HTERT RPE-1 (cell line): Measurements from ENCODE around the gene CCDC17.
"Not testable (repeated sequence)": the region's sequence is repeated elsewhere in the genome, so short reads cannot be mapped to it uniquely, and the experiment has no call there.

Source experiments
- in situ Hi-C: fragments of 300-500 bp; cut with MboI; formaldehyde crosslinking; loops from 4 replicates; pipeline ENCODE4 v1.14.3; 2020; ENCODE audit warnings: low sequenced_read_pairs

The CCDC17 gene

DNA sequence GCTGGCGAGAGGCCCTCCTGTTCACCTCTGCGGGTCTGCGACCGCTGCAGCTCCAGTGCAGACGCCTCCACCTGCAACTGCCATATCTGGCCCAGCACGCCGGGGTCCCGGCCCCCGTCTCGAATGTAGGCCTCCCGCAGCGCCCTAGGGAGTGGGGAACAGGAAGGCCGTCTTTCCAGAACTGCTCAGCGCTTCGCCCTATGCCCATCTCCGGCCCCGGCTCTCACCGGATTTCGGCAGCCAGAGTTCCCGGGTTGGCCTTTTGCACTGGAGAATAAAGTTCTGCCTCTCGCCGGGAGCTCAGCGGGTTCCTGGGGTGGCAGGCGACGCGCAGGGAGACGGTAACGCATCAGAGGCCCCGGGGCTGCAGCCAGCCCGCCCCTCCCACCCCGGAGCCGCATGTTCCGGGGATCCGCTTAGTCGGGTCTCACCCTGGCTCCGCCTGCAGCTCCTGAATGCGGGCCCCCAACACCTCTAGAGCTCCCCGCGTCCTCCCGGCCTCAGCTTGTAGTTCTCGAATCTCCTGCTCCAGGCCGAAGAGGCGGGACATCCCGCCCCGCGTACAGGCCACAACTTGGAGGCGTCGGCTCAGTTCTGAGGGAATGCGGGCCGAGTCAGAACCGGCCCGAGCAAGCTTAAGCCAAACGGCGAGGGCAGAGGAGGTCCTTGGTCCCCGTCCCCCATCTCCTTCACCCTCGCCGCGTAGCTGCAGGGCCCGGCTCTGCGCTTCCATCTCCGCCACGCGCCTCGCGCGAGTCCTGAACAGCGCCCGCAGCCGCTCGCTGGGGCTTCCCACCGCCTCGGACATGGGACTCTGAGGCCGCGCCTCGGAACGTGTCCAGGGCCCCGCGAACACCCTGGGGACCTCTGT is 1.1 kb downstream of the CCDC17 start:
- in situ Hi-C loops = no loop called here

DNA sequence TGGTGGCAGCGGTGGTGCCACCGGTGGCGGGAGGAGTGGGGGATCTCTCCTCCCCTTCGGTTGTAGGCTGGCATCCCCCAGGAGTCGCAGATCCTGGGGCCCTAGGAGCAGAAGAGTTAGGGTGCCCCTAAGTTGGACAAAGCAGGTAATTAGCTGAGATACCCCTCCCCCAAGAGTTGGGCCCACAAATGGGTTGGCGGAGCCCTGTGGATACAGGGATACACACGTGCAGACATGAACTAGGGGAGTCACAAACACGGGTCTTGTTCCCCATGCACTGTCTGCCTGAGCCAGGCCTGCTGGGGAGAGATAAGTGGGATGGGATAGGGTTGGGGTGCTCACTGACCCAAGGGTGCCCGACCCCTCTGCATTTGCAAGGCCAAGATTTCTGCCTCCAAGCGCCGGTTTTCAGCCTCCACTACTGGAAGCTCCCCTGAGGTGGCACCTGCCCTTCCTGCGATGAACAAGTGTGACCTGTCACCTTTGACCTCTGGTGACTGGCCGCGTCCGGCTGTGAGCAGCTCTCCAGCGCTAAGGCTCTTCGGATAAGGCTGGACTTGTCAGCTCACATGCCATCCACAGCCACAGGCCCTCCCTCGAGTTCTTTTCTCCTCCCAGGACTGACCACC is 1.8 kb downstream of the CCDC17 start:
- in situ Hi-C loops = no loop called here

DNA sequence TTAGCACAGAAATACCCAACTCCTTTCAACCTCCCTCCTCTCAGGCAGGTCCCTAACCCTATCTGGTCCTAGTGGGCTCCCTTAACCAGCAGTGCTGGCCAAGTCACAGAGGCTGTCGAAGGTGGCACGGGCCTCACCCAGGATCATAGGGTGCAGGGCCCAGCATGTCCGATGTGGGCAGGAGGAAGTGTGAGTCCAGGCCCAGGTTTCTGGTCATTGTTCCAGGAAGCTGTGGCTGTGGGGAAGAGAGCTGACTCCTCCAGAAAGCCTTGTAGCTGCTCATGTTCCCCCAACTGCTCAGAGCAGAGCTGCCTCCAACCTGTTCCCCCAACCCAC is 2.4 kb downstream of the CCDC17 start:
- in situ Hi-C loops = no loop called here

DNA sequence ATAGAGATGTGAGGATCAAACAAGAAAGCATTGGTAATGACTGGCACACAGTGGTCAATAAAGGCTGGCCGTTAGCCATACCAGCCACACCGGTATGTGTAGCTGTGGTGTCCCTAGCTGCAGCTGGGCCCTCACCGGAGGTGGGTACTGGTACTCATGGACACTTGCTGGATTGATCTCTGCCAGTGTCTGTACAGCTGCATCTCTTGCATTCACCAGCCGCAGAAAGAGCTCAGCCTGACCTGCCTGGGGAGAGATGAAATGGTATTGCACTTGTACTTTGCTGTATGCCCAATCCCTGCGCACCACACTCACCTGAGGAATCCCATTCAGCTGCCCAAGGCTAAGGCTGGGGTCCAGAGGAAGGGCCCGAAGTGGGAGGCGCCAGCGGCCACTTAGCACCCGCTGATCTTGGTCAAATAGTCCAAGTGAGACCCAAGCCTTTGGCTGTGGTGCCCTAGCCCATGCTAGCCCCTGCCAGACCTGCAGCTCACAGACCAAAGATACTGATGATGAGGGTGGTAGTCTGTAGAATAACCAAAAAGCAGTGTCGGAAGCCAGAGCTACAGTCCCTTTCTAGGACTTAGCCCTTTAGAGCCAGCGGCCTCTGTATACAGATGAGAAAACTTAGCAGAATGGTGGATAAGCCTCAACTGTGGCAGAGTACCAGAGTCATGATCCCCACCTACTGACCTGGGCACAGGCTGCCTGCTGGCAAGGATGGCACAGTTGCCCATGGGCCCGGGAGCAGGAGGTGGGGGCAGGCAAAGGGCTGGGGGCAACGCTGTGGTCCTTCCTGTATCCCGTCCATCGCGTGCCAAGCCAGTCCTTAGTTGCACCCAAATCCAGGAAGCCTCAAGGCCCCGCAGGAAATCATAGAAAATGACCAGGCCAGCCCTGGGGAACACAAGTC is 3.0 kb downstream of the CCDC17 start:
- in situ Hi-C loops = no loop called here

DNA sequence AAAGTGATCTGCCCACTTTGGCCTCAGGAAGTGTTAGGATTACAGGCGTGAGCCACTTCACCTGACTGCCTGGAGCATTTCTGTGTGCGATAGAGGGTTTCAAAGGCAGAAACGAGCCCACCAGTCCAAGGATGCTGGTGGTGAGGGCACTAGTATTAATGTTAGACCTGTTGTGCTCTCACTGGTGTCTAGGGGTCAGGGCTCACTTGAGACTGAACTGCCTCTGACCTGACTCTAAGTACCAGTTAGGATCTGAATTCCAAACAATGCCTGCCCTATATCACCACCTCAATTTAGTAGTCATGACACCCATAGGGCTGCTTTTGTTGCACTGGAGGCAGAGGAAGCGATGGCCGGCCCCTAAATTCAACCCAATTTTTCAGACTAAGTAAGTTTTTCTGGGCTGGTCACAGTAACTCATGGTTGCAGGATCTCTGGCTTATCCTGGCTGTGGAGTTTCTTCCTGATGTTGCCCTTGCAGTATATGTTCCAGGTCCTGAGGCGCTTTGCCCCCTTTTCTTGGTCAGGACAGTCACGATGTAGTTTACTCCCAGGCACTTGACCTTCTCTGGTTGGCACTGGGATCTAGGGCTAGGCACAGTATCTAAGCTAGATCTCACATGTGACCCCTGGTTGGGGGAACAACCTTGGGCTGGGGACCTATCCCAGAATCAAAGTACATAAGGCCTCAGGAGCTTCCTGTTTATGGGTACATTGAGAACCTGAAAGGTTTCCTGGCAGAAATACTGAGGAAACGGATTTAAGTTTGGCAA is 4.5 kb downstream of the CCDC17 start:
- in situ Hi-C loops = no loop called here

DNA sequence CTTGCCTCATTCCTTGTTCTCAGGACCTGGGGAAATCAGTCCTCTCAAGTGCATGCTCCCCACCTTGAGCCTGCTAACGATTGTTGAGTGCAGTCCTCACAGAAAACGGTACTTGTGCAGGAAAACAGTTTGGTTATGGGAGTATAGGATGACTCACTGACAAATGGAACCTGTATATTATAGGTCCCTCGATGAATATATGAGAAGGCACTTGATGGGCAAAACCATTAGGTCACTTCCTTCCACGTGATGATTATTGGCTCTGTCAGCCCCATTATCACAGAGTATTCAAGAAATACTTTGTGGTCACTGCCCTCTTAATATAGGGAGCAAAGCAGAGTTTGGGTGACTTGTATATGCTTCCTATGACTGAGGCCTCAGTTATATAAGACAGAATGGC is 6.2 kb downstream of the CCDC17 start:
- in situ Hi-C loops = no loop called here

DNA sequence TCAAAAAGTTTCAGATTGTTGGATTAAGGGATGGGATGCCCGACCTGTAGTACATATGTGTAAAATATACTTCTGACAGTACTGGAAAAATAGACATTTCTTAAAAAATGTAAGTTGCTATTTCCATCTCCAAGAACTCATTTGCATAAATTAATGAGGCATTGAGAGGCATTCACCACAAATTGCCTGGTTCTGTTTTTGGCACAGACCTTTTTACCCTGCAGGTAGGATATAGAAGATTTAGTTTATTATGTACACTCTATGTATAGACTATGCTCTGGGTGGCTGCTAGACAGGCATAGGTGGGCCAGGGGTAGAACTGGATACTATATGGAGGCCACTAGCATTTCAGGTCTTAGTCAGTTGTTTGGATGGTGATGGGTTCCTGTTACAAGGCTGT is 8.0 kb downstream of the CCDC17 start:
- in situ Hi-C loops = no loop called here

DNA sequence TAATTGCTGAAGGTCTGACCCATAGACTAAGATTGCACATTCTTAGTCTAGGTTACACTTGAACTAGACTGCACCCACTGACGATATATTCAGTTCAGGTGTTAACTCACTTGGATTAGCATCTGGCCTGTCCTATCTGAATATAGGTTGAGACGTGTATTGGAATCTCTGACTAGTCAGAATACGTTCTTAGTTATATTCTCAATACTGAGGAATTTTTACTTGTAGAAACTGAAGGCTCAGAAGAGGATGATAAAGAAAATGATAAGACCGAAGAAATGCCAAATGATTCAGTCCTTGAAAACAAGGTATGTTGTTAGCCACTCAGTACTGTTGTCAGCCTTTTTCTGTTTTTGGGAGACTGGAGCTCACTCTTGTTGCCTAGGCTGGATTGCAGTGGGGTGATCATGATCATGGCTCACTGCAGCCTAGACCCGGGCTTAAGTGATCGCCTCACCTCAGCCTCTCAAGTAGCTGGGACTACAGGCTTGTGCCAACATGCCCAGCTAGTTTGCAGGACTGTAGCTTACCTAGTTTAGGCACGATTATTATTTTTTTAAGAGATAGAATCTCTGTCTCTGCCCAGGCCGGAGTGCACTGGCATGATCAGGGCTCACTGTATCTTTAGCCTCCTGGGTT is 10.8 kb downstream of the CCDC17 start:
- in situ Hi-C loops = no loop called here

DNA sequence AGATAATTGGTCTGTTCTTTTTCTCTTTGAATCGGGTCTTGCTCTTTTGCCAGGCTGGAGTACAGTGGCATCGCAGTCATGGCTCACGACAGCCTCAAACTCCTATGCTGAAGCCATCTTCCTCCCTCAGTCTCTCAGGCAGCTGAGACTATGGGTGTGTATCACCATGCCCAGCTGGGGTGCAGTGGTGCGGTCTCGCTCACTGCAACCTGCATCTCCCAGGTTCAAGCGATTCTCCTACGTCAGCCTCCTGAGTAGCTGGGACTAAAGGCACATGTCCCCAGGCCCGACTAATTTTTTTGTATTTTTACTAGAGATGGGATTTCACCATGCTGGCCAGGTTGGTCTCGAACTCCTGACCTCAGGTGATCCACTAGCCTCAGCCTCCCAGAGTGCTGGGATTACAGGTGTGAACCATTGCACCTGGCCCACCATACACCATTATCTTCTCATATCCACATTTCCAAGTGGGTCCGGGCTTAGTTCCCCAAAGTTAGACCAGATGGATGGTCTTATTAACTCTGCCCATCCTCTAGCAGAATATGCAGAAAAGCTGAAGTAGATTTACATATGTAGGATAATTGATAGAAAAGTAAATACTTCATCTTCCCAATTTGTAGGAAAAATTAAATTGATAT is 13.1 kb downstream of the CCDC17 start:
- in situ Hi-C loops = no loop called here

DNA sequence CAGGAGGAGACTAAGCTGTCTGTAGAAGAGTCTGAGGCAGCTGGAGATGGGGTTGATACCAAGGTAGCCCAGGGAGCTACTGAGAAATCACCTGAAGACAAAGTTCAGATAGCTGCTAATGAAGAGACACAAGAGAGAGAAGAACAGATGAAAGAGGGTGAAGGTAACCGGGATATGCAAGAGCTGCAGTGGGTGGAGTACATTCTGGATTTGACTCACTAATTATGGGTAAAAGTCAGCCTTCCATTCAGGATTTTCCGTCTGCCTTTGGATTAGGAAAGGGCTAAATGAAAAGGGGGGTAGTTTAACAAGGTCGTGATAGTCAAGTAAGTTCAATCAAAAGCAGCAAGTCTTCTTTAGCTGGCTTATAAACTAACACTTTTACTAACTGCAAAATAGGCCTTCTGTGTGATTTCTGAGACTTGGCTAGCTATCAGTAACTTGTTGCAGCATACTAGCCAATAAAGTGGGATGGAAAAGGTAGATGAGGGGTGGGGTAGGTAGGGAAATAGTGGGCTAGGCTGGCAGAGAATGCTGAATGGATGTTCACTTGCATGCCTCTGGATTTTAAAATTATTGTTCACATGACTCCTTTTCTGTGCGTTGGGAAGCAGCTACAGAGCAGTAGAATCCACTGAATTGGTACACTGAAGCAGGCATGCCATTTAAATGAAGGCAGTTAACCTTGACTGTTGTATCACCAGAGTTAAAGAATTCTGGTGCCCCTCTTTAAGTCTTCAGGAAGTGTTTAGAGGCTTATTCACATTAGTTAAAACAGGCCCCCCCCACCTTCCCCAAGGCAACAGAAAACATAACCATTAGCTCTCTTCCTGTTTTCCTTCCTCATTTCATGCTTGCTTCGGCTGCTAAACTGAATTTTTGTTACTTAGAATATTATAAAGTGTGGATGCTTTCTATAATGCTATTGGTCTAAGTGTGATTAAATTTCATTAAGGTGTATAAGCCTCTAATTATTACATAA is 15.4 kb downstream of the CCDC17 start:
- in situ Hi-C loops = no loop called here

DNA sequence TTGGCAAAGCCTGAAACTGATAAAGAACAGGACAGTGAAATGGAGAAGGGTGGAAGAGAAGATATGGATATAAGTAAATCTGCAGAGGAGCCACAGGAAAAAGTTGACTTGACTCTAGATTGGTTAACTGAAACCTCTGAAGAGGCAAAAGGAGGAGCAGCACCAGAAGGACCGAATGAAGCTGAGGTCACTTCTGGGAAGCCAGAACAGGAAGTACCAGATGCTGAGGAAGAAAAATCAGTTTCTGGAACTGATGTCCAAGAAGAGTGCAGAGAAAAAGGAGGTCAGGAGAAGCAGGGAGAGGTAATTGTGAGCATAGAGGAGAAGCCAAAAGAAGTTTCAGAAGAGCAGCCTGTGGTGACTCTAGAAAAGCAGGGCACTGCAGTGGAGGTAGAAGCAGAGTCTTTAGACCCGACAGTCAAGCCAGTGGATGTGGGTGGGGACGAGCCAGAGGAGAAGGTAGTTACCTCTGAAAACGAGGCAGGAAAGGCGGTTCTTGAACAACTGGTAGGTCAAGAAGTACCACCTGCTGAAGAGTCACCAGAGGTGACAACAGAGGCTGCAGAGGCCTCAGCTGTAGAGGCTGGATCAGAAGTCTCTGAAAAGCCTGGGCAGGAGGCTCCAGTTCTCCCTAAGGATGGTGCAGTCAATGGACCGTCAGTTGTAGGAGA is 16.3 kb downstream of the CCDC17 start:
- in situ Hi-C loops = no loop called here

DNA sequence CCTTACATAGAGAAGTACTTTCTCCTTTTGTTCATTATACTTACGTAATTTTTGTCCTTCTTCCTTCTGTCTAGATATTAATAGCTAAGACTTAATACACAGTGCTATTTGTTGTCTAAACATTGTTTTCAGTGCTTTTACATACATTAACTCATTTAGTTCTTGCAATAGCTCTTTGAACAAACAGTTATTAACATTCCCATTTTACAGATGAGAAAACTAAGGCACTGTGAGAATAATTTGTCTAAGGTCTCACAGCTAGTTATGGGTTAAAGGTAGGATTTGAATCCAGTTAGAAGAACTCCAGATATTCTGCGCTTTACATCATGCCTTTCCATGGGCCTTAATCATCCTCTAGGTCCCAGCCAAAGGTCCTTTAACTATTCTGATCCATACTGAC is 19.6 kb downstream of the CCDC17 start:
- in situ Hi-C loops = no loop called here

DNA sequence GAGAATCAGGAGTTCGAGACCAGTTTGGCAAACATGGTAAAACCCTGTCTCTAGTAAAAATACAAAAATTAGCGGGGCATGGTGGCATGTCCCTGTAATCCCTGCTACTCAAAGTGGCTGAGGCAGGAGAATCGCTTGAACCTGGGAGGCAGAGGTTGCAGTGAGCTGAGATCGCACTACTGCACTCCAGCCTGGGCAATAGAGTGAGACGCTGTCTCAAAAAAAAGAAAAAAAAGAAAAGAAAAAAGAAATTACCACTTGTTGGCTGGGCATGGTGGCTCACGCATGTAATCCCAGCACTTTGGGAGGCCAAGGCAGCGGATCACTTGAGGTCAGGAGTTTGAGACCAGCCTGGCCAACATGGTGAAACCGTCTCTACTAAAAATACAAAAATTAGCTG is 27.1 kb downstream of the CCDC17 start:
- in situ Hi-C loops = not testable (repeated sequence)

DNA sequence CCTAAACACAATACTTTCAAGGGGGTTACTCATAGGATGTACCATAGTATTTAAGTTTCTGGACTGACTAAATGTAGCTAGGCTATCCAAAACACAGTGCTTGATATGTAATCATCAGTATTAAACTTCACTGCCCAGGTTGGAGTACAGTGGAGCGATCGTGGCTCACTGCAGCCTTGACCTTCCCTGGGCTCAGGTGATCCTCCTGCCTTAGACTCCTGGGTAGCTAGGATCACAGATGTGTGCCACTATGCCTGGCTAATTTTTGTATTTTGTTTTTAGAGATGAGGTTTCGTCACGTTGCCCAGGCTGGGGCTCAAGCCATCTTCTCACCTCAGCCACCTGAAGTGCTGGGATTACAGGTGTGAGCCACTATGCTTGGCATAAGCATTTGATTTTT is 29.4 kb downstream of the CCDC17 start:
- in situ Hi-C loops = no loop called here

DNA sequence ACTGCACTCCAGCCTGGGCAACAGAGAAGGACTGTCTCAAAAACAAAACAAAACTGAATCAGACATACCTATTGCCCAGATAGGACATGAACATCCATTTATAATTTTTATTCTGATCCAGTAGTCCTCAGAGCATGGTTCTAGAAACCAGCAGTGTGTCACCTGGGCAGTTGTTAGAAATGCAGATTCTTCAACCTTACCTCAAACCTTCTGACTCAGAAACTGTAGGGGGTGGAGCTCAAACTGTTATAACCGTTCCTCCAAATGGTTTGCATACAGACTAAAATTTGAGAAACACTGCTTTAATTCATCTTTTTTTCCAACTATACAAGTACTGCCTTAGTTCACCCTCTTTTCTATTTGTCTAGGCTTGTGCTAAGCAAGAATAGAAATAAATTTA is 34.0 kb downstream of the CCDC17 start:
- in situ Hi-C loops = no loop called here

DNA sequence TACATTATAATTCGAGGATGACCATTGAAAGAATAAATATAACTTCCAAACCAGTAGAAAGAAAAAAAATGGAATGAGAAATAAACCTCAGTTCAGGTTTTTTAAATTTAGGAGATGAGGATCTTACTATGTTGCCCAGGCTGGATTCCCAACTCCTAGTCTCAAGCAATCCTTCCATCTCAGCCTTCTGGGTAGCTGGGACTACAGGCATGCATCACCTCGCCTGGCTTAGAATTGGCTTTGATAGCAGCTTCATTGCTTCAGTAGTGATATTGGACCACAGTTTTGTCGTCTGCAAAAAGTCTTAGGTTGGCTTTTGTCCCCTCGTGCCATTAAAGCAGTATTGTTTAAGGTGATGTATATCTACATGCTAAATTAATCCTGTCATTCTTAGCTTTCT is 37.1 kb downstream of the CCDC17 start:
- in situ Hi-C loops = no loop called here

DNA sequence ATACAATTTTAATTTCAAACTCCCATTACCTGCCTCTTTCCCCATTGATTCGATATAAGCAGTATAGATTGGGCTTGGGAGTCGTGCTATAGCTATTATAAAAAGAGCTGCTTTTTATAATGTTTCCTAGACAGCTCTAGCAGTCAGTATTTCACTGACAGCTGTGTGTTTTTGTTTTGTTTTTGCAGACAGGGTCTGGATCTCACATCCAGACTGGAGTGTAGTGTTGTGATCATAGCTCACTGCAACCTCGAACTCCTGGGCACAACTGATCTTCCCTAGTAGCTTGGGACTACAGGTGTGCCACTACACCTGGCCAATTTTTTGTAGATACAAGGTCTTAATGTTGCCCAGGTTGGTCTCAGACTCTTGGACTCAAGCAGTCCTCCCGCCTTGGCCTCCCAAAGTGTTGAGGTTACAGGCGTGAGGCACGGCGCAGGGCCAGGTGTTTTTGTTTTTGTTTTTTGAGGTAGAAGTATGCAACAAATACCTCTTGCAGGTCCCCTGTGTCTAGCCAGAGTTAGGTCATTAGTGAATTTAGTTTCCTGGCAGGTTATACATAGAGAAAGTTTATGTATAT is 38.3 kb downstream of the CCDC17 start:
- in situ Hi-C loops = no loop called here

DNA sequence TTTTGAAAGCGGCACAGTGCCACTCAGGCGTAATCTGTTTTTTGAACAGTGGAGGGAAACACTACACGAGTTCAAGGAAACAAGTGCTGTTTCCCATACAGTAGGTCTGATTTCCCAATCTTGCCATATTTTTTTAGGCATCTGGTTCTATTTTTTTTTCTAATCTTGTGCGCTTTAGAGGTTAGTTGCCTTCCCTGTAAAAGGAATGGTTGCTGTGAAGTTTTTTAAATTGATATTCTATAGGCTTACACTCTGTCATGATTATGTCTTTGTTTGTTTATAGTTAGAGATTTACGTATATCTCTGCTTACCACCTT is 38.8 kb downstream of the CCDC17 start:
- in situ Hi-C loops = no loop called here
